Measurements from ENCODE around the gene EGFR.

Gene EGFR

DNA sequence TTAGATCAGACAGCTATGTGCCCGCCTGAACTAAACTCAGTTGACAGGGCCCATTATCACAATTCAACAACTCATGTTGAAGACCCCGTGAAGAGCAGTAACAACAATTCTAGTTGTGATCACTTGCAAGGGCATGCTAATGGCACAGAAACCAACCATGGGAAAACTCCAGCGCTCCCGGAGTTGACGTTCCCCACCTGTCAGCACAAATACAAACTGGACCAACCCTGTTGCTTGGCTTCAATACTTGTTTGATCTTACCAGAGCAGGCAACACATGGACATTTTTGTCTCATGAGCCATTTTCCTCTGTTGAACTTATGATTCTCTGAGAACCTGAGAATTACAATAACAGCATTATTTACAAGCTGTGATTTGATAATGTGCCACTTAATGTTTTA, 227.4 kb downstream of the EGFR start:
- Histone ChIP-seq H2AFZ (ENCODE audit: low read depth, low read length, severe bottlenecking) (no peak overlapping the region), H3K9ac (ENCODE audit: low read length) (no peak overlapping the region), H3K27me3 (ENCODE audit: low read length) (no peaks in the 10 kb centered on the region), H4K20me1 (ENCODE audit: low read depth, low read length) (no peaks in the 10 kb centered on the region), H3K4me3 (ENCODE audit: insufficient read depth, low read length, poor library complexity, severe bottlenecking) (no peak overlapping the region), H3F3A (ENCODE audit: insufficient read depth) (no peaks in the 10 kb centered on the region), H3K79me2 (ENCODE audit: insufficient read depth, low read length) (no peaks in the 10 kb centered on the region), H3K9me2 (replicated peaks; ENCODE audit: insufficient read depth, low read length) (no peaks in the 10 kb centered on the region), H3K9me3 (ENCODE audit: insufficient read depth, low read length) (no peaks in the 10 kb centered on the region), H3K36me3 (ENCODE audit: low read length) (no peaks in the 10 kb centered on the region), H3K4me2 (ENCODE audit: low read depth, low read length, poor library complexity, severe bottlenecking) (no peak overlapping the region), H3K27ac (ENCODE audit: low read depth, low read length) (no peak overlapping the region)
- no peak for TF ChIP-seq EZH2phosphoT487 (conservative IDR thresholded peaks at IDR 0.05; ENCODE audit: low read length)
- TF ChIP-seq, protein P1, sequence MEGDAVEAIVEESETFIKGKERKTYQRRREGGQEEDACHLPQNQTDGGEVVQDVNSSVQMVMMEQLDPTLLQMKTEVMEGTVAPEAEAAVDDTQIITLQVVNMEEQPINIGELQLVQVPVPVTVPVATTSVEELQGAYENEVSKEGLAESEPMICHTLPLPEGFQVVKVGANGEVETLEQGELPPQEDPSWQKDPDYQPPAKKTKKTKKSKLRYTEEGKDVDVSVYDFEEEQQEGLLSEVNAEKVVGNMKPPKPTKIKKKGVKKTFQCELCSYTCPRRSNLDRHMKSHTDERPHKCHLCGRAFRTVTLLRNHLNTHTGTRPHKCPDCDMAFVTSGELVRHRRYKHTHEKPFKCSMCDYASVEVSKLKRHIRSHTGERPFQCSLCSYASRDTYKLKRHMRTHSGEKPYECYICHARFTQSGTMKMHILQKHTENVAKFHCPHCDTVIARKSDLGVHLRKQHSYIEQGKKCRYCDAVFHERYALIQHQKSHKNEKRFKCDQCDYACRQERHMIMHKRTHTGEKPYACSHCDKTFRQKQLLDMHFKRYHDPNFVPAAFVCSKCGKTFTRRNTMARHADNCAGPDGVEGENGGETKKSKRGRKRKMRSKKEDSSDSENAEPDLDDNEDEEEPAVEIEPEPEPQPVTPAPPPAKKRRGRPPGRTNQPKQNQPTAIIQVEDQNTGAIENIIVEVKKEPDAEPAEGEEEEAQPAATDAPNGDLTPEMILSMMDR (IDR thresholded peaks at IDR 0.05; ENCODE audit: insufficient read depth, low read length, poor library complexity, severe bottlenecking), result no peak

DNA sequence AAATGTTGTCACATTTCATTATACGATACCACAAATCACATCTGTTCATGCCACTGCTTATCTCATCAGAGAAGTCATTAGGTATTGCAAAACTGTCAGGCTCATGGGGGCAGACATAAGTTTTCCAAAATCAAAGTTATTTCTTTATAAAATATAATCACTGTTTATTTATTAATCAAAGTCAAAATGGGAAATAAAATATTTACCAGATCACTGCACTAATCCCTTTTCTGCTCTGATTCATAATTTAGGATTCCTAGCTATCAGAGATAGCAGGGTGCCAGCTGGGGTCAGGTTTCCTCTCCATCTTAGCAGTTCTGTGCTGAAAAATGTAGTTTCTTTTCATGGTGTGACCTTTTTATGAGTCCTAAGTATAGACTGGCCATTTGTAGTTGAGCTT, 228.6 kb downstream of the EGFR start:
- Histone ChIP-seq H3K9me3 (ENCODE audit: insufficient read depth, low read length) (no peaks in the 10 kb centered on the region), H3K4me3 (ENCODE audit: insufficient read depth, low read length, poor library complexity, severe bottlenecking) (no peak overlapping the region), H3K9ac (ENCODE audit: low read length) (no peak overlapping the region), H3K27me3 (ENCODE audit: low read length) (no peaks in the 10 kb centered on the region), H2AFZ (ENCODE audit: low read depth, low read length, severe bottlenecking) (no peak overlapping the region), H3K79me2 (ENCODE audit: insufficient read depth, low read length) (no peaks in the 10 kb centered on the region), H3K36me3 (ENCODE audit: low read length) (no peaks in the 10 kb centered on the region), H4K20me1 (ENCODE audit: low read depth, low read length) (no peaks in the 10 kb centered on the region), H3K4me2 (ENCODE audit: low read depth, low read length, poor library complexity, severe bottlenecking) (no peak overlapping the region), H3K27ac (ENCODE audit: low read depth, low read length) (no peak overlapping the region), H3K9me2 (replicated peaks; ENCODE audit: insufficient read depth, low read length) (no peaks in the 10 kb centered on the region), H3F3A (ENCODE audit: insufficient read depth) (no peaks in the 10 kb centered on the region)
- TF ChIP-seq EZH2phosphoT487 (conservative IDR thresholded peaks at IDR 0.05; ENCODE audit: low read length), result no peak
- TF ChIP-seq, protein P1 (IDR thresholded peaks at IDR 0.05; ENCODE audit: insufficient read depth, low read length, poor library complexity, severe bottlenecking), result no peak

DNA sequence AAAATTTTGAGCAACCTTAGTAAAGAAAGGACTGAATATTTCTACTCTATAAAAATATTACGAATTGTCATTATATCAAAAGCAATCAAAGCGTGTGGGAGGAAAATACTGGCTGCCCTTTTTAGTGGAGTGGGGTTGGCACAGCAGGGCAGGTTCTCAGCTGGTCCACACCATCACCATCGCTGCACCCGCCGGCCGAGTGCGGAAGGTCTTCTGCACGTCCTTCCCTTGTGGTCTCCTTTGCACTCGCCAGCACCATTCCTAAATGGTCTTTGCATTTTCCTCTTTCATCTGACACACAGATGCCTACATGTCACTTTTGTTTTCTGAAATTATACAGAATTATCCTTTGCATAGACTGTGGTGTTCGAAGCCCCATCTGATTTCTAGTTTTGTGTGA, 229.7 kb downstream of the EGFR start:
- Histone ChIP-seq H3K4me3 (ENCODE audit: insufficient read depth, low read length, poor library complexity, severe bottlenecking) (no peak overlapping the region), H3K36me3 (ENCODE audit: low read length) (no peaks in the 10 kb centered on the region), H3K4me2 (ENCODE audit: low read depth, low read length, poor library complexity, severe bottlenecking) (no peak overlapping the region), H3K27me3 (ENCODE audit: low read length) (no peaks in the 10 kb centered on the region), H3K79me2 (ENCODE audit: insufficient read depth, low read length) (no peaks in the 10 kb centered on the region), H3K9ac (ENCODE audit: low read length) (no peak overlapping the region), H3K9me3 (ENCODE audit: insufficient read depth, low read length) (no peaks in the 10 kb centered on the region), H3K9me2 (replicated peaks; ENCODE audit: insufficient read depth, low read length) (no peaks in the 10 kb centered on the region), H3F3A (ENCODE audit: insufficient read depth) (no peaks in the 10 kb centered on the region), H3K27ac (ENCODE audit: low read depth, low read length) (no peak overlapping the region), H2AFZ (ENCODE audit: low read depth, low read length, severe bottlenecking) (no peak overlapping the region), H4K20me1 (ENCODE audit: low read depth, low read length) (no peaks in the 10 kb centered on the region)
- TF ChIP-seq, protein P1 (IDR thresholded peaks at IDR 0.05; ENCODE audit: insufficient read depth, low read length, poor library complexity, severe bottlenecking), result no peak
- TF ChIP-seq EZH2phosphoT487 (conservative IDR thresholded peaks at IDR 0.05; ENCODE audit: low read length), result no peak
